Neural progenitor cell (in vitro differentiated cells): ENCODE data around the gene PAPSS2. TPM values are rescaled to one million over a fixed set of nuclear protein-coding genes. Genes with fewer than 3 reads are reported as not detected.

Experiments
- DNase-seq: peaks from one replicate; pipeline ENCODE4 v3.0.0-alpha.2; 2016; ENCODE audit warnings: low spot score
- H2AFZ ChIP-seq: fragments of 200-600 bp; sonication (generic); replicated peaks from 2 replicates; pipeline ENCODE4 v1.6.1; 2016; ENCODE audit warnings: antibody characterized with exemption
- H3F3A ChIP-seq: fragments of 200-600 bp; sonication (generic); 2 replicates; pipeline ENCODE4 v1.6.1; 2016; ENCODE audit warnings: antibody characterized with exemption, low read depth
- H3K27ac ChIP-seq: fragments of 200-600 bp; sonication (generic); 2 replicates; pipeline ENCODE4 v1.5.1; 2016; ENCODE audit warnings: mild to moderate bottlenecking
- H3K27me3 ChIP-seq: fragments of 200-600 bp; sonication (generic); 2 replicates; pipeline ENCODE4 v1.6.1; 2016; ENCODE audit warnings: mild to moderate bottlenecking, moderate library complexity
- H3K36me3 ChIP-seq: fragments of 200-600 bp; sonication (generic); 2 replicates; pipeline ENCODE4 v1.5.1; 2016
- H3K4me1 ChIP-seq: fragments of 200-600 bp; sonication (generic); 2 replicates; pipeline ENCODE4 v1.6.1; 2016; ENCODE audit warnings: mixed run types
- H3K4me2 ChIP-seq: fragments of 200-600 bp; sonication (generic); 2 replicates; pipeline ENCODE4 v1.6.1; 2016
- H3K4me3 ChIP-seq: fragments of 200-600 bp; sonication (generic); 2 replicates; pipeline ENCODE4 v1.5.1; 2016
- H3K79me2 ChIP-seq: fragments of 200-600 bp; sonication (generic); 2 replicates; pipeline ENCODE4 v1.6.1; 2016; ENCODE audit warnings: low read depth
- H3K9ac ChIP-seq: fragments of 200-600 bp; sonication (generic); 2 replicates; pipeline ENCODE4 v1.6.1; 2016
- H3K9me3 ChIP-seq: fragments of 200-600 bp; sonication (generic); 2 replicates; pipeline ENCODE4 v1.5.1; 2016; ENCODE audit warnings: low read depth
- H4K20me1 ChIP-seq: fragments of 200-600 bp; sonication (generic); 2 replicates; pipeline ENCODE4 v1.6.1; 2016; ENCODE audit warnings: low read depth
- H3K27ac Mint-ChIP-seq: 3 replicates; pipeline ENCODE4 v1.8.0; 2021; ENCODE audit warnings: mixed read lengths
- H3K27me3 Mint-ChIP-seq: 2 replicates; pipeline ENCODE4 v1.8.0; 2022; ENCODE audit warnings: low read depth, mild to moderate bottlenecking, inconsistent platforms, moderate library complexity, mixed read lengths; ENCODE audit not compliant: insufficient read depth
- H3K36me3 Mint-ChIP-seq: 3 replicates; pipeline ENCODE4 v1.8.0; 2021; ENCODE audit warnings: mixed read lengths
- H3K4me1 Mint-ChIP-seq: 3 replicates; pipeline ENCODE4 v1.8.0; 2021; ENCODE audit warnings: mixed read lengths
- H3K4me3 Mint-ChIP-seq: 3 replicates; pipeline ENCODE4 v1.8.0; 2021; ENCODE audit warnings: mild to moderate bottlenecking, moderate library complexity, mixed read lengths
- H3K9me3 Mint-ChIP-seq: 3 replicates; pipeline ENCODE4 v1.8.0; 2020; ENCODE audit warnings: mixed read lengths
- EZH2 ChIP-seq: fragments of 200-600 bp; sonication (generic); IDR thresholded peaks from 2 replicates; pipeline ENCODE4 v1.6.1; 2017; ENCODE audit warnings: antibody characterized with exemption, mild to moderate bottlenecking, moderate library complexity
- EZH2phosphoT487 ChIP-seq: fragments of 200-600 bp; sonication (generic); IDR thresholded peaks from 2 replicates; pipeline ENCODE4 v1.6.1; 2017; ENCODE audit warnings: antibody characterized with exemption
- total RNA-seq: library from RNA; depleted of rRNA; stranded (reverse); fragments of >200 nt; gene quantifications from 2 replicates; pipeline ENCODE4 v1.2.3, GENCODE V29; 2015; ENCODE audit warnings: low replicate concordance
- TF ChIP-seq, protein P1 (sequence below): fragments of 200-600 bp; sonication (generic); IDR thresholded peaks from 2 replicates; pipeline ENCODE4 v1.5.1; 2017; ENCODE audit warnings: antibody characterized with exemption, mild to moderate bottlenecking

Gene PAPSS2
- total RNA-seq, 1 donor from 2014 or later = 6.0 TPM

DNA sequence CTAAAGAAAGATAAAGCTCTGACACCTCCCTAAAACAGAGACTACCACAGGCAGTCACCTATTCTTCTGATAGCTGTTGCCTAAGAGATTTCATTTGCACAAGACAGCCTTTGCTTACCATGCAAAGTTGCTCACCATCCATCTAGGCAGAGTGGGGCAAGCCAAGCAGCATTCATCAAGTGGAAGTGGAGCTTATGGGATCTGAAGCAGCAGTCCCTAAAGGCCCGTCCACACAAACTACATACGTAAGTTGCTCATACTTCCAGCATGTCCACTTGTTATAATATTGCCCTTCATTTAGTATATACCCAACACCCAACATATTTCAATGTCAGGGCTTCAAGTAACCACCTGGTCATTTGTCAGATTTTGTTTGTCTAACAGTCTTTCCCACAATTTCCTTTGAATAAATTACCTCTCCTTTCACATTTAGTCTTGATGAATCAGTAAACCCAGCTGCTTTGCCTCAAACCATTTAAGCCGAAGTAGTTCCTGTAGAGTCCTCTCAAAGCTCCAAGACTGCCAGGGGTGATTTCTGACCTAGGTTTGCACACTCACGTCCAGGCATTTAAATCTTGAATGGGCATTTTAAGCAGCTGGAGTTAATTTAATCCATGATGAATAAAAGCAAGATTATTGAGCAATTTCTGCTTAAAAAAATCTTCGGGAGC, 90.5 kb downstream of the PAPSS2 start:
- H3K27ac Mint-ChIP-seq = peak overlapping the region; percentile 35
- peak; percentile 13 for DNase-seq
- Histone ChIP-seq H4K20me1 (no peaks in the 10 kb centered on the region), H3K9me3 (no peaks in the 10 kb centered on the region), H3F3A (peaks cover 25% of the 10 kb centered on the region), H2AFZ (no peak overlapping the region), H3K79me2 (no peaks in the 10 kb centered on the region), H3K4me3 (no peak overlapping the region), H3K27me3 (no peaks in the 10 kb centered on the region), H3K27ac (peak overlapping the region; percentile 65), H3K4me1 (peaks cover 18% of the 10 kb centered on the region), H3K36me3 (peaks cover 7% of the 10 kb centered on the region), H3K4me2 (no peak overlapping the region), H3K9ac (no peak overlapping the region)
- H3K9me3 Mint-ChIP-seq = no peaks in the 10 kb centered on the region
- no peak overlapping the region for H3K4me3 Mint-ChIP-seq
- TF ChIP-seq EZH2phosphoT487 = no peak
- TF ChIP-seq, protein P1, sequence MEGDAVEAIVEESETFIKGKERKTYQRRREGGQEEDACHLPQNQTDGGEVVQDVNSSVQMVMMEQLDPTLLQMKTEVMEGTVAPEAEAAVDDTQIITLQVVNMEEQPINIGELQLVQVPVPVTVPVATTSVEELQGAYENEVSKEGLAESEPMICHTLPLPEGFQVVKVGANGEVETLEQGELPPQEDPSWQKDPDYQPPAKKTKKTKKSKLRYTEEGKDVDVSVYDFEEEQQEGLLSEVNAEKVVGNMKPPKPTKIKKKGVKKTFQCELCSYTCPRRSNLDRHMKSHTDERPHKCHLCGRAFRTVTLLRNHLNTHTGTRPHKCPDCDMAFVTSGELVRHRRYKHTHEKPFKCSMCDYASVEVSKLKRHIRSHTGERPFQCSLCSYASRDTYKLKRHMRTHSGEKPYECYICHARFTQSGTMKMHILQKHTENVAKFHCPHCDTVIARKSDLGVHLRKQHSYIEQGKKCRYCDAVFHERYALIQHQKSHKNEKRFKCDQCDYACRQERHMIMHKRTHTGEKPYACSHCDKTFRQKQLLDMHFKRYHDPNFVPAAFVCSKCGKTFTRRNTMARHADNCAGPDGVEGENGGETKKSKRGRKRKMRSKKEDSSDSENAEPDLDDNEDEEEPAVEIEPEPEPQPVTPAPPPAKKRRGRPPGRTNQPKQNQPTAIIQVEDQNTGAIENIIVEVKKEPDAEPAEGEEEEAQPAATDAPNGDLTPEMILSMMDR = no peak
- no peak for TF ChIP-seq EZH2
- H3K4me1 Mint-ChIP-seq = peaks cover 15% of the 10 kb centered on the region
- H3K27me3 Mint-ChIP-seq = no peaks in the 10 kb centered on the region
- H3K36me3 Mint-ChIP-seq = peaks cover 6% of the 10 kb centered on the region

DNA sequence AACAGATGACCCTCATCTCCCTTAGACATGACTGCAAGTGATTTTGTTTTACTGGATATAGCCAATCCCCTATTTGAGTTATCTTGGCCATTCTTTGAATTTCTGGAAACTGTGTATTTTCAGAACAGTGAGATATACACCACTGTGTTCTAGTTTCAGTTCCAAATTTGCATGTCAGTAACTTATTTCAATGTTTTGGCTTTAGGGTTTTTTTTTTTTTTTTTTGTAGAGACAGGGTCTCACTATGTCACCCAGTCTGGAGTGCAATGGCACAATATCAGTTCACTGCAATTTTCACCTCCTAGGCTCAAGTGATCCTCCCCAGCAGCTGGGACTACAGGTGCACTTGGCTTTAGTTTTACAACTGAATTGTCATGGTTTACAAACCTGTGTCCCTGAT, 91.1 kb downstream of the PAPSS2 start:
- Histone ChIP-seq H3K36me3 (peaks cover 7% of the 10 kb centered on the region), H3F3A (peaks cover 25% of the 10 kb centered on the region), H4K20me1 (no peaks in the 10 kb centered on the region), H3K27ac (peak overlapping the region; percentile 65), H3K4me1 (peaks cover 18% of the 10 kb centered on the region), H3K4me2 (no peak overlapping the region), H3K9me3 (no peaks in the 10 kb centered on the region), H3K9ac (no peak overlapping the region), H3K79me2 (no peaks in the 10 kb centered on the region), H3K4me3 (no peak overlapping the region), H3K27me3 (no peaks in the 10 kb centered on the region), H2AFZ (no peak overlapping the region)
- no peaks in the 10 kb centered on the region for H3K27me3 Mint-ChIP-seq
- no peaks in the 10 kb centered on the region for H3K9me3 Mint-ChIP-seq
- H3K4me1 Mint-ChIP-seq = peaks cover 15% of the 10 kb centered on the region
- H3K27ac Mint-ChIP-seq = no peak overlapping the region
- peaks cover 6% of the 10 kb centered on the region for H3K36me3 Mint-ChIP-seq
- TF ChIP-seq EZH2 (no peak), EZH2phosphoT487 (no peak)
- TF ChIP-seq, protein P1 = no peak
- H3K4me3 Mint-ChIP-seq = no peak overlapping the region
- no peak for DNase-seq

DNA sequence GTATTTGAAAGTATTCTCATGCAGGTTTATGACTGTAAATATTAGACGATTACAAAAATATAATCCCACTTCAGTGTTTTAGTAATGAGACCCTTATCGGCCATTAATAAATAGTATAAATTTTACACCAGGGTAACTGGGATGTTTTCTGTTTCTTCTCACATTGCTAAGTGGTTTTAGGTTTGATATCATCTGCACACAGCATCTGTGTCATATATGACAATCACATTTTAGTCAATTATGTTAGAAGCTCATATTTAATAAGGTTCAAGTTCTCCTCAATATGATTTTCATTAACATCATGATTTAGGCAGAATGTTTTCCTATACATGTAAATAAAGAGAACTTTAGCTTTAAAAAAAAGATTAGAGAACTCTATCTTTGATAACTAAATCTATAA, 91.6 kb downstream of the PAPSS2 start:
- Mint-ChIP-seq H3K27ac (no peak overlapping the region), H3K27me3 (no peaks in the 10 kb centered on the region), H3K36me3 (peaks cover 9% of the 10 kb centered on the region), H3K4me3 (no peak overlapping the region), H3K4me1 (peaks cover 15% of the 10 kb centered on the region), H3K9me3 (no peaks in the 10 kb centered on the region)
- Histone ChIP-seq H4K20me1 (no peaks in the 10 kb centered on the region), H3K4me1 (peaks cover 18% of the 10 kb centered on the region), H3K9me3 (no peaks in the 10 kb centered on the region), H3K4me2 (no peak overlapping the region), H3F3A (peaks cover 25% of the 10 kb centered on the region), H3K36me3 (peaks cover 12% of the 10 kb centered on the region), H2AFZ (no peak overlapping the region), H3K27me3 (no peaks in the 10 kb centered on the region), H3K79me2 (no peaks in the 10 kb centered on the region), H3K27ac (no peak overlapping the region), H3K9ac (no peak overlapping the region), H3K4me3 (no peak overlapping the region)
- no peak for DNase-seq
- TF ChIP-seq, protein P1 = no peak
- no peak for TF ChIP-seq EZH2
- no peak for TF ChIP-seq EZH2phosphoT487
